Loucy (cell line): ENCODE measurements around the gene GRN.

Experiments used
- H2AFZ ChIP-seq: fragments of 200-600 bp; sonication (generic); 2 replicates; pipeline ENCODE4 v1.6.0; 2016; ENCODE audit warnings: antibody characterized with exemption, mild to moderate bottlenecking, low read length, moderate library complexity
- H3F3A ChIP-seq: fragments of 200-600 bp; 2 replicates; pipeline ENCODE4 v1.6.0; 2016; ENCODE audit warnings: antibody characterized with exemption, low read depth, mild to moderate bottlenecking
- H3K27me3 ChIP-seq: fragments of 200-600 bp; sonication (generic); 2 replicates; pipeline ENCODE4 v1.6.1; 2014; ENCODE audit warnings: low read length, mild to moderate bottlenecking; ENCODE audit not compliant: insufficient read depth, poor library complexity, severe bottlenecking
- H3K36me3 ChIP-seq: fragments of 200-600 bp; sonication (generic); 2 replicates; pipeline ENCODE4 v1.6.1; 2016; ENCODE audit warnings: low read length; ENCODE audit not compliant: insufficient read depth
- H3K4me1 ChIP-seq: fragments of 200-600 bp; sonication (generic); 2 replicates; pipeline ENCODE4 v1.5.1; 2014; ENCODE audit warnings: low read length, mild to moderate bottlenecking; ENCODE audit not compliant: insufficient read depth, poor library complexity, severe bottlenecking
- H3K4me2 ChIP-seq: fragments of 200-600 bp; sonication (generic); 2 replicates; pipeline ENCODE4 v1.6.0; 2014; ENCODE audit warnings: antibody characterized with exemption, low read length, low read depth, mild to moderate bottlenecking; ENCODE audit not compliant: poor library complexity, severe bottlenecking
- H3K4me3 ChIP-seq: fragments of 200-600 bp; sonication (generic); 2 replicates; pipeline ENCODE4 v1.5.1; 2014; ENCODE audit warnings: low read length, mild to moderate bottlenecking, mixed read lengths; ENCODE audit not compliant: poor library complexity, severe bottlenecking
- H3K79me2 ChIP-seq: fragments of 200-600 bp; sonication (generic); 2 replicates; pipeline ENCODE4 v1.6.1; 2014; ENCODE audit warnings: low read length; ENCODE audit not compliant: insufficient read depth
- H3K9ac ChIP-seq: fragments of 200-600 bp; sonication (generic); 2 replicates; pipeline ENCODE4 v1.6.0; 2014; ENCODE audit warnings: mild to moderate bottlenecking, low read depth, low read length, moderate library complexity; ENCODE audit not compliant: poor library complexity, severe bottlenecking
- H3K9me2 ChIP-seq: fragments of 200-600 bp; sonication (generic); replicated peaks from 2 replicates; pipeline ENCODE4 v1.6.1; 2016; ENCODE audit warnings: low read depth, low read length, mixed read lengths
- H3K9me3 ChIP-seq: fragments of 200-600 bp; sonication (generic); 2 replicates; pipeline ENCODE4 v1.6.1; 2014; ENCODE audit warnings: mild to moderate bottlenecking, antibody characterized with exemption, low read length, low read depth; ENCODE audit not compliant: insufficient read depth
- H4K20me1 ChIP-seq: fragments of 200-600 bp; sonication (generic); 2 replicates; pipeline ENCODE4 v1.6.0; 2014; ENCODE audit warnings: antibody characterized with exemption, low read length, mild to moderate bottlenecking; ENCODE audit not compliant: insufficient read depth, poor library complexity, severe bottlenecking
- CTCF ChIP-seq: fragments of 200-600 bp; sonication (generic); conservative IDR thresholded peaks from 2 replicates; pipeline ENCODE4 v1.5.1; 2014; ENCODE audit warnings: mild to moderate bottlenecking, antibody characterized with exemption, low read length
- EZH2phosphoT487 ChIP-seq: fragments of 200-600 bp; IDR thresholded peaks from 2 replicates; pipeline ENCODE4 v1.6.1; 2018; ENCODE audit warnings: antibody characterized with exemption, mild to moderate bottlenecking, moderate library complexity, borderline replicate concordance

The GRN gene

DNA sequence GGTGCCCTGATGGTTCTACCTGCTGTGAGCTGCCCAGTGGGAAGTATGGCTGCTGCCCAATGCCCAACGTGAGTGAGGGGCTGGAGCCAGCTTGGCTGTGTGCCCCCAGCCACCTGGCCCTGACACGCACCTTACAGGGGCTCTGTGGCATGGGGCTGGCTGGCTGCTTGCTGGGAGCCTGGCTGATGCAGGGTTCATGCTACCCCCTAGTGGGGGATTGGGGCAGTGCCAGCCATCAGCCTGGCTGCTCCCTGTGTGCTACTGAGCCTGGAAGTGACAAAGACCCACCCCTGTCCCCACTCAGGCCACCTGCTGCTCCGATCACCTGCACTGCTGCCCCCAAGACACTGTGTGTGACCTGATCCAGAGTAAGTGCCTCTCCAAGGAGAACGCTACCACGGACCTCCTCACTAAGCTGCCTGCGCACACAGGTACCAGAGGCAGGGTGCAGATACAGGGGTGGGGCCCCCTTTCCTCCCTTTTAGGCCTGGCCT lies 5.7 kb downstream of the GRN start:
- H2AFZ ChIP-seq, result no peak overlapping the region
- H3K4me1 ChIP-seq, result peaks cover 5% of the 10 kb centered on the region
- TF ChIP-seq CTCF (peak; percentile 81), EZH2phosphoT487 (no peak)
- H3K79me2 ChIP-seq, result no peaks in the 10 kb centered on the region
- H3F3A ChIP-seq, result no peaks in the 10 kb centered on the region
- H3K9me3 ChIP-seq, result no peaks in the 10 kb centered on the region
- H3K9me2 ChIP-seq, result no peaks in the 10 kb centered on the region
- no peak overlapping the region for H3K9ac ChIP-seq
- no peaks in the 10 kb centered on the region for H3K27me3 ChIP-seq
- no peaks in the 10 kb centered on the region for H4K20me1 ChIP-seq
- H3K4me2 ChIP-seq, result no peak overlapping the region
- H3K4me3 ChIP-seq, result no peak overlapping the region
- no peaks in the 10 kb centered on the region for H3K36me3 ChIP-seq

DNA sequence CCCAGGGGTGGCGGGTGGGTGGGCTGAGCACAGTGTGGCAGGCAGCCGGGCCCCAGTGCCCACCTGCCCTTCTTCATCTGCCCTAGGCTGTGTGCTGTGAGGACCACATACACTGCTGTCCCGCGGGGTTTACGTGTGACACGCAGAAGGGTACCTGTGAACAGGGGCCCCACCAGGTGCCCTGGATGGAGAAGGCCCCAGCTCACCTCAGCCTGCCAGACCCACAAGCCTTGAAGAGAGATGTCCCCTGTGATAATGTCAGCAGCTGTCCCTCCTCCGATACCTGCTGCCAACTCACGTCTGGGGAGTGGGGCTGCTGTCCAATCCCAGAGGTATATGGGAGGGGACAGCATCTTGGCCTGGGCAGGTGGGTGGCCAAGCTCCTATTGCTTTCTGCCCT lies 6.4 kb downstream of the GRN start:
- H3K36me3 ChIP-seq, result no peaks in the 10 kb centered on the region
- no peaks in the 10 kb centered on the region for H3K27me3 ChIP-seq
- TF ChIP-seq EZH2phosphoT487 (no peak), CTCF (no peak)
- no peaks in the 10 kb centered on the region for H3K79me2 ChIP-seq
- H3K4me1 ChIP-seq, result peaks cover 5% of the 10 kb centered on the region
- H3F3A ChIP-seq, result no peaks in the 10 kb centered on the region
- no peak overlapping the region for H3K4me3 ChIP-seq
- H4K20me1 ChIP-seq, result no peaks in the 10 kb centered on the region
- H3K9me2 ChIP-seq, result no peaks in the 10 kb centered on the region
- H3K4me2 ChIP-seq, result no peak overlapping the region
- H2AFZ ChIP-seq, result no peak overlapping the region
- H3K9ac ChIP-seq, result no peak overlapping the region
- no peaks in the 10 kb centered on the region for H3K9me3 ChIP-seq

DNA sequence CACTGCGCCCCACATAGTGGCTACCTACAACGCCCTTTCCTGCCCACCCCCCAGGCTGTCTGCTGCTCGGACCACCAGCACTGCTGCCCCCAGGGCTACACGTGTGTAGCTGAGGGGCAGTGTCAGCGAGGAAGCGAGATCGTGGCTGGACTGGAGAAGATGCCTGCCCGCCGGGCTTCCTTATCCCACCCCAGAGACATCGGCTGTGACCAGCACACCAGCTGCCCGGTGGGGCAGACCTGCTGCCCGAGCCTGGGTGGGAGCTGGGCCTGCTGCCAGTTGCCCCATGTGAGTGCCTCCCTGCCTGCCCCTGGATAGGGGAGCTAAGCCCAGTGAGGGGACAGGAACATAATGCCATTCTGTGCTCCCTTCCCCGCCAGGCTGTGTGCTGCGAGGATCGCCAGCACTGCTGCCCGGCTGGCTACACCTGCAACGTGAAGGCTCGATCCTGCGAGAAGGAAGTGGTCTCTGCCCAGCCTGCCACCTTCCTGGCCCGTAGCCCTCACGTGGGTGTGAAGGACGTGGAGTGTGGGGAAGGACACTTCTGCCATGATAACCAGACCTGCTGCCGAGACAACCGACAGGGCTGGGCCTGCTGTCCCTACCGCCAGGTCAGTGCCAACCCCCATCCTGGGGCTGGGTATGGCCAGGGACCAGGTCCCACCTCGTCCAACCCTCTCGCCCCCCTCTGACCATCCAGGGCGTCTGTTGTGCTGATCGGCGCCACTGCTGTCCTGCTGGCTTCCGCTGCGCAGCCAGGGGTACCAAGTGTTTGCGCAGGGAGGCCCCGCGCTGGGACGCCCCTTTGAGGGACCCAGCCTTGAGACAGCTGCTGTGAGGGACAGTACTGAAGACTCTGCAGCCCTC lies 7.1 kb downstream of the GRN start:
- no peaks in the 10 kb centered on the region for H3K27me3 ChIP-seq
- H3K36me3 ChIP-seq, result no peaks in the 10 kb centered on the region
- no peak overlapping the region for H2AFZ ChIP-seq
- H3K9ac ChIP-seq, result no peak overlapping the region
- TF ChIP-seq CTCF, result no peak
- no peak for TF ChIP-seq EZH2phosphoT487
- H3K9me3 ChIP-seq, result no peaks in the 10 kb centered on the region
- no peaks in the 10 kb centered on the region for H3K9me2 ChIP-seq
- no peaks in the 10 kb centered on the region for H3K79me2 ChIP-seq
- peaks cover 5% of the 10 kb centered on the region for H3K4me1 ChIP-seq
- H3K4me2 ChIP-seq, result no peak overlapping the region
- no peaks in the 10 kb centered on the region for H4K20me1 ChIP-seq
- no peak overlapping the region for H3K4me3 ChIP-seq
- no peaks in the 10 kb centered on the region for H3F3A ChIP-seq
